HG02840 (cell line): ENCODE data around the gene MTARC2.

Experiments
- ATAC-seq: cut with Tn5 transposase; IDR thresholded peaks from one replicate; pipeline ENCODE4 v1.9.1; 2021; ENCODE audit warnings: mild to moderate bottlenecking, moderate library complexity, moderate number of reproducible peaks; ENCODE audit not compliant: unreplicated experiment, low FRiP score

MTARC2 gene

DNA sequence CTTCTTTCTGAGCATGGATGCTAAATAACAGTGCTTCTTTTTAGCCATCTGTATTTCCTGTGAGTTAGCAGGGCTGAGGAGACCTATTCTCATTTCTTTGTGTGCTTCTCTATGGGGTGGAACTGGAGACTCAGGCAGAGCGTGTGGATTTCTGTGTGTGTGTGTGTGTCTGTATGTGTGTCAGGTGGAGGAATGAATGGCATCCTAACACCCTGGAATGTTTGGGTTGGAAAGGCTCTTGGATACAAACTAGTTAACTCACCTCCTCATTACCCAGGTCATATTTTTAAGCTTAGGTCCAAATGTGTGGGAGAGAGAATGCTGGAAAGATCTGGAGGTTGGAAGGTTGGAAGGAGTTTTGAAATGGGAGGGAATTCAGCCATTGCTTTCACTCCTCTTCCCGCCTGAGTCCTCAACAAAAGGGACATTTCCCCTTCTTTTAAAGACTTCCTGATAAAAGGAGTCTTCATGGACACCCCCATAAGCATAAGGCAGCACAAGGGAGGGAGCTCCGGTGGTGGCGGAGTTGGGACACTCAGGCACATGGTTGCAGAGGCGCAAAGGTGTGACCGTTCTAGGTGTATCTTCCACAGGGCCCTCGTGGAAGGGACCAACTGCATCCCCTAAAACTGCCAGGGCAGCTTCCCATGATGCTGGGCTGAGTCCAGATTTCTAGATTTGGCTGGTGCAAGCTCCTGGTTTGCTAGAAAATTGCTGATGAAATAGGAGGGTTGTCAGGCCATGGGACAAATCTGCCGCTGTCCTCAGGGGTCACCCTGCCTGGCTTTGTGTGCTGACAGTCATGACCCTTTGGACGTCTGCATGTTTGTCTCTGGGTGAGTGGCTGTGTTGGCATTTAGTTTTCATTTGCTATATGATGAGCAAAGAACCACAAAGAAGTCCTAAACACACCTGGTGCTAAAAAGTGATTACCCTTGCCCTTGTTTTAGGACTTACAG, 76.2 kb downstream of the MTARC2 start:
- no peak for ATAC-seq

- ATAC-seq: no peak
These were observed 77.9 kb downstream of the MTARC2 start for GRCh38 chr1:220825819-220826551.

GRCh38 chr1:220826729-220827128, 78.6 kb downstream of the MTARC2 start:
- no peak for ATAC-seq

DNA sequence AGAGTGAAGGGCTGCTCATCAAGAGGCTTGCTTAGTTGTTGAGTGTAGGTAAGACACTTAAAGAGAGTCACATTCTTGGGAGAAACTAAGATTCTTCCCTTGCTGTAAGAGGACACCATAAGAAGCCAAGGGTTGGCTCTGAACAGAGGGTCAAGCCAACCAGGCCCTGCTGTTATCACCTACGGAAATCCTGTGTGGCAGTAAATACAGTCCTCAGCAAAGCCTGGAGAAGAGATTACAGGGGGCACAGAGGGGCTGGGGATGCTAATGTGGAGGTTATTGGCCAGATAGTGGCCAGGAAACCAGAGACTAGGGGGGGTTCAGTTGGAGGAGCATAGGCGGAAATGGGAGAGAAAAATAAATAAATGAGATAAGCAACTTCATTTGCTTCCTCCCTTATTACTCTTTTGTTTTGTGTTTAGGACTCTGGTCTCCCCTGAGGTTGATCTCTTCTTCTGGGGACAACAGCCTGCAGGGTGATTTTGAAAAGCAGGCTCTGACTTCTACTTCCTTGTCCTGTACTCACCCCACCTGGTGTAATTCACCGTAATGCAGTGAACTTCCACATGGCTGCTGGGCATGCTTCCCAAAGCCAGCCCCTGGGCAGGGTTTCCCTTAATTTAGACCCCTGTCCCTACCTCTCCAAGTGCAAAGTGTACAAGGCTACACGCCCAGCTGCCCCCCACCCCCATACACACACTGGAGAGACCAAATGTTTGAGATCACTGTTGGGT, 79.5 kb downstream of the MTARC2 start:
- ATAC-seq: no peak

GRCh38 chr1:220828179-220828490, 80.0 kb downstream of the MTARC2 start:
- no peak for ATAC-seq

- ATAC-seq: no peak
These were observed 80.9 kb downstream of the MTARC2 start for GRCh38 chr1:220828950-220829586.

GRCh38 chr1:220833436-220833835, 85.3 kb downstream of the MTARC2 start:
- no peak for ATAC-seq
